NT2/D1 (cell line): ENCODE measurements around the gene ERCC6L2.

ENCODE experiments used
- SUZ12 ChIP-seq: IDR thresholded peaks from 2 replicates; pipeline ENCODE4 v1.6.1; 2011; ENCODE audit not compliant: insufficient read length, insufficient read depth; ENCODE audit errors: extremely low read depth
- YY1 ChIP-seq: IDR thresholded peaks from 2 replicates; pipeline ENCODE4 v1.6.1; 2011; ENCODE audit not compliant: insufficient read length, insufficient read depth
- ZNF274 ChIP-seq: IDR thresholded peaks from 2 replicates; pipeline ENCODE4 v1.6.1; 2011; ENCODE audit warnings: mild to moderate bottlenecking, low read depth, low read length

DNA sequence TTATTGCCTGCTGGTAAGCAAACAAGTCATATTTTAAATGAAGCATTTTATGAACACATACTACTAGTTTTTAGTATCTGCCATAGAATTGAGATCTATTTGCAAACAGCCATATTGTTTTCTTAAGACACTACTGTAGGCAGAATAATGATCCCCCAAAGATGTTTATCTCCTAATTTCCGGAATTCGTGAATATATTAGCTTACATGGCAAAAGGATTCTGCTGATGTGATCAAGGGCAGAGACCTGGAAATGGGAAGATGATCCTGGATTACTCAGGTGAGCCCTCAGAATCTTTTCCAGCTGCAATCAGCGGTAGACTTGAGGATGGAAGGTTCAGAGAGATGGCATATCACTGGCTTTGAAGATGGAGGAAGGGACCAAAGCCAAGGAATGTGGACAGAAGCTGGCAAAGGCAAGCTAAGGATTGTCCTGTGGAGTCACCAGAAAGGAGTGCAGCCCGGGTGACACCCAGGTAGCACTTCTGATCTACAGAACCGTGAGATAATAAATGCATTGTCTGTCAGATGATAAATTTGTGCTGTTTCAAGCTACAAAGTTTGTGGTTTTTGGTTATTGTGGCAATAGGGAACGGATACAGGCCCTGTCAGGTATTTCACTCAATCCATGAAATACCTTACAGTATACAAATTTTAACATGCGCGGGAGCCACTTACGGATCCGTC, 1.0 kb upstream of the ERCC6L2 start:
- TF ChIP-seq SUZ12 (no peak), ZNF274 (no peak), YY1 (no peak)
